NCI-H2107 treated with DMSO at 0.1 percent for 48 hours (cell line): ENCODE data around the gene CD300A.

Experiments used
- DNase-seq: peaks from one replicate; lab custom pipeline; 2025; ENCODE audit not compliant: unreplicated experiment; lab: John Stamatoyannopoulos, UW

The CD300A gene

DNA sequence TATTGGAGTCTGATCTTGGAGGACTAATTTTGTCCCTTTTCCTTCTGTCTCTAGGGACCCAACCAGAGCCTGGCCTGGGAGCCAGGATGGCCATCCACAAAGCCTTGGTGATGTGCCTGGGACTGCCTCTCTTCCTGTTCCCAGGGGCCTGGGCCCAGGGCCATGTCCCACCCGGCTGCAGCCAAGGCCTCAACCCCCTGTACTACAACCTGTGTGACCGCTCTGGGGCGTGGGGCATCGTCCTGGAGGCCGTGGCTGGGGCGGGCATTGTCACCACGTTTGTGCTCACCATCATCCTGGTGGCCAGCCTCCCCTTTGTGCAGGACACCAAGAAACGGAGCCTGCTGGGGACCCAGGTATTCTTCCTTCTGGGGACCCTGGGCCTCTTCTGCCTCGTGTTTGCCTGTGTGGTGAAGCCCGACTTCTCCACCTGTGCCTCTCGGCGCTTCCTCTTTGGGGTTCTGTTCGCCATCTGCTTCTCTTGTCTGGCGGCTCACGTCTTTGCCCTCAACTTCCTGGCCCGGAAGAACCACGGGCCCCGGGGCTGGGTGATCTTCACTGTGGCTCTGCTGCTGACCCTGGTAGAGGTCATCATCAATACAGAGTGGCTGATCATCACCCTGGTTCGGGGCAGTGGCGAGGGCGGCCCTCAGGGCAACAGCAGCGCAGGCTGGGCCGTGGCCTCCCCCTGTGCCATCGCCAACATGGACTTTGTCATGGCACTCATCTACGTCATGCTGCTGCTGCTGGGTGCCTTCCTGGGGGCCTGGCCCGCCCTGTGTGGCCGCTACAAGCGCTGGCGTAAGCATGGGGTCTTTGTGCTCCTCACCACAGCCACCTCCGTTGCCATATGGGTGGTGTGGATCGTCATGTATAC lies 26.5 kb upstream of the CD300A start:
- DNase-seq = no peak

DNA sequence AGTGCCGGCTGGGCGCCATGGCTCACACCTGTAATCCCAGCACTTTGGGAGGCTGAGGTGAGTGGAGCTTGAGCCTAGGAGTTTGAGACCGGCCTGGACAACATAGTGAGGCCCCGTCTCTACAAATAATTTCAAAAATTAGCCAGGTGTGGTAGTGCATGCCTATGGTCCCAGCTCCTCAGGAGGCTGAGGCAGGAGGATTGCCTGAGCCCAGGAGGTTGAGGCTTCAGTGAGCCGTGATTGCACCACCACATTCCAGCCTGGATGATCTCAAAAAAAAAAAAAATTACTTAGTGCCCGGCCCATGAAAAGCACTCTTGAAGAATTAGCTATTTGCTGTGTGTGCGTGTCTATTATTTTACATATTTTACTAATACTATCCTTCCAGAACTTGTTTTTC lies 24.9 kb upstream of the CD300A start:
- DNase-seq = no peak

DNA sequence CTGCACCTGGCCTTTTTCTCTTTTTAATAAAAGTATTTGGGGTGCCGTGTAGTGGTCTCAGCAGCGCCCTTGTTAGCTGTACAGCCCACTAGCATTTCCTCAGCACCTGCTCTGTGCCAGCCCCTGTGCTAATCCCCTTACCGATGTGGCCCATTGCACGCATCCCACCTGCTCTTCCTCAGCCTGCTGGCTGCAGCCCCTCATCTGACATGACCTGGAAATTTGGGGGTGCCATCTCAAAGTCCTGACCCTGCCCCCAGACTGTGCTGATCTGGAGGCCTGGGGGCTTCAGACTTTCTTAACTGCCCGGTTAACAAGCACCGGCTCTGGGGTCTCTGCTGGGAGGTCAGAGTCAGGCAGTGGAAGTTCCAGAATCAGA lies 24.2 kb upstream of the CD300A start:
- DNase-seq = no peak

DNA sequence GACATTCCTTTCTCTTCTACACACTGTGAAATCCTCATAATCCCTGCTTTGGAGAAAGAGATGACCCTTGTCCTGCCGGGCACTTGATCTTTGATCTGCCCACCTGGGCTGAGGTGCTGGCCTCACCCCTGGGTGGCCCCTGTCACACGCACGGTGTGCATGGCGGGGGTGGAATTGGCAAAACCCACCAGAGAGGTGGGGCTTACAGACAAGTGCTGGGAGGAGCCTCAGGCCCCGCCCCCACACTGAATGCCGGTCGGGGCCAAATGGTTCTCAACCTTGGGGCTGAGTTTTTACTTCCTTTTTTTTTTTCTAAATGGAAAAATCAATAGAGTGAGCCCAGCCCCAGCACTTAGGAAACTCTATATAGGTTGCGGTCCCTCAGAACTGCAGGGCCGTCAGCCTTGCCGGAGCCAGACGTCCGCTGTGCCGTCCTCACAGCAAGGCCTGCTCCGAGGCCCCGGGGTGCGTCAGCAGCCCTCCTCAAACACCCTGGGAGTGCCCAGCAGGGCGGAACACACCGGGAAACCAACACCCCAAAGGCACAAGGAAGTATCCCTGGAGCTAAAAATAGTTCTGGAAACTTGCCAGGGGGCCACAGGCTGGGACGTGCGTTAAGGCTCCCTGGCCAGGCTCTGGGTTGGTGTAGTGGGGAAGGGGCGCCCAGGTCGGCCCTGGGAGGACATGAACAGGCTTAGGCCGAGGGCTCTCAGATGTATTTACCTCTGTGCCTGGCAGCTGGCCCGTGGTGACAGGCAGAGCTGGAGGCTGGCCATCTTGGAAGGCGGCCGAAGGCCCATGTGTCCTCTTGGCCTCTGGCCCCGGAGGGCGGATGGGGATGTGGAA lies 23.5 kb upstream of the CD300A start:
- DNase-seq = peak; percentile 60

DNA sequence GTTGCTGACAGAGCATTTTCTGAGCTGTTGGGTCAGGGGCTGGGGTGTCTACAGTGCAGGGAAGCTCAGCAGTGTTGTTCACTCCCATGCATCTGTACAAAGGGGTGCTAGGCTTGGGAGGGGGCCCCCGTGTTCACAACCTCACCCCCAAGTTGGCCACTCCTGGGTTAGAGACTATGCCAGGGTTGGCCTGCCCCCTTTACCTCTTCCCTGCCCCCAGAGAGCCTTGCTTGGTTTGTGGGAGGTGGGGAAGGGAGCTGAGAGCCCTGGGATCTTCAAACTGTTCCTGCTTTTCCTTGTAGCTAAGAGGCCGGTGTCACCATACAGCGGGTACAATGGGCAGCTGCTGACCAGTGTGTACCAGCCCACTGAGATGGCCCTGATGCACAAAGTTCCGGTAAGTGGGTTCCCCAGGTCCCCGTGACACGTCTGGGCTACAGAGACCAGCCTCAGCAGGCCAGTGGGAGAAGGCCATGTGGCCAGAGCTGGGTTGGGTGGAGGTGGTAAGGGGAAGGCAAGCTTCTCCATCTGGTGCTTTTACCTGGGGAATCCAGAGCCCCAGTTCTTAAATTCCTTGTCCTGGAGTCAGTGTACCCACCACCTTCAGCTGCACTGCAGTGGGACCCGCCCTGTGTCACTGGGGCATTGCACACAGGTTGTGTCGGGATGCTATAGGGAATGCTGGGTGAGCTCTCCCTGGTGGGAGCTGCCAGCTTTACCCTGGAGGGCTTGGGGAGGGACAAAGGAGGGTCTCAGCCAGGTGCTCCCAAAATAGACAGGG lies 22.7 kb upstream of the CD300A start:
- no peak for DNase-seq

DNA sequence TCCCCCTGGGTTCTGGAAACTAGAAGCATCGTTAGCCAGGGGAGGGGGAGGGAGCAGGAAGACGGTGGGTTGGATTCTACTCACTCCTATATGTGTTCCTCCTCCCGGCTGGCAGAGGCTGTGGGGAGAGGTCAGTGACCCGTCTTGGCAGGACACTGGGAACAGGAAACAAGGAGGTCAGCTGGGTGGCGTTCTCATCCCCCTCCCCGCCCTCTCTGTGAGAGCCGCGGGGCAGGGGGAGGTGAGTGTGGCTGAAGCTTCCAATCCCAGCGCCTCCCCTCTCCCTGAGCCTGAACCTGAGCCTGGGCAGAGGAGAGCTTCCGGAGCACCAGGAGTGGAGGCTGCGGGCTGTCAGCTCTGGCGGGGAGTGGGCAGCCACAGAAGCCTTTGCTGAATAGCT lies 22.0 kb upstream of the CD300A start:
- no peak for DNase-seq

DNA sequence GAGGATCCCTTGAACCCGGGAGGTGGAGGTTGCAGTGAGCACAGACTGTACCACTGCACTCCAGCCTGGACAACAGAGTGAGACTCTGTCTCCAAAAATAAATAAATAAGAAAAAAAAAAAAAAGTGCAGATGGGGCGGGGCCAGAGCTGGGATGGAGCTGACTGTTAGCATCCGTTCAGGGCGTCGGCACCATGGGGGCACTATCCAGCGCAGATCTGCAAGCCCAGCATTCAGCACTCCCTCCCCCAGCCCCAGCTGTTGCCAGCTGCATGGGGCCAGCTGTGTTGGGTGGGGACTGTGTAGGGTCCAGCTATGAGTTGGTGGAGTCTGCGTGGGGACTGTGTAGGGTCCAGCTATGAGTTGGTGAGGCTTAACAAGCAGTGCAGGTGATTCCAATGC lies 21.3 kb upstream of the CD300A start:
- no peak for DNase-seq

DNA sequence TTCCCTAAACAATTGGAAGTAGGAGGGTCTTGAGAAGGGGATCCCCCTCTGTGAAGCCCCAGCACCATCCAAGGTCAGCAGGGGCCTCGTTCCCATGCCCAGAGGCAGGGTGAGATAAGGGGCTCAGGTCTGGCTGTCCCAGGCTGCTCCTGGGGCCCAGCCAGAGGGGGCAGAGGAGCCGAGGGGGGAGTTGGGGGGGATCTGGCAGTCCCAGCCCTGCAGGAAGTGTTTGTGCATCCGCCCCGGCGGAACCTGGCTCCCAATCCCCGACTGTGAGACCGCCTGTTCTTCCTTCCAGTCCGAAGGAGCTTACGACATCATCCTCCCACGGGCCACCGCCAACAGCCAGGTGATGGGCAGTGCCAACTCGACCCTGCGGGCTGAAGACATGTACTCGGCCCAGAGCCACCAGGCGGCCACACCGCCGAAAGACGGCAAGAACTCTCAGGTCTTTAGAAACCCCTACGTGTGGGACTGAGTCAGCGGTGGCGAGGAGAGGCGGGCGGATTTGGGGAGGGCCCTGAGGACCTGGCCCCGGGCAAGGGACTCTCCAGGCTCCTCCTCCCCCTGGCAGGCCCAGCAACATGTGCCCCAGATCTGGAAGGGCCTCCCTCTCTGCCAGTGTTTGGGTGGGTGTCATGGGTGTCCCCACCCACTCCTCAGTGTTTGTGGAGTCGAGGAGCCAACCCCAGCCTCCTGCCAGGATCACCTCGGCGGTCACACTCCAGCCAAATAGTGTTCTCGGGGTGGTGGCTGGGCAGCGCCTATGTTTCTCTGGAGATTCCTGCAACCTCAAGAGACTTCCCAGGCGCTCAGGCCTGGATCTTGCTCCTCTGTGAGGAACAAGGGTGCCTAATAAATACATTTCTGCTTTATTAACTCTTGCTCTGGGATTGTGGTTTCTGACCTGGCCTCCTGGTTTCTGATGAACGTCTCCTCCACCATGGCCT lies 19.6 kb upstream of the CD300A start:
- no peak for DNase-seq

DNA sequence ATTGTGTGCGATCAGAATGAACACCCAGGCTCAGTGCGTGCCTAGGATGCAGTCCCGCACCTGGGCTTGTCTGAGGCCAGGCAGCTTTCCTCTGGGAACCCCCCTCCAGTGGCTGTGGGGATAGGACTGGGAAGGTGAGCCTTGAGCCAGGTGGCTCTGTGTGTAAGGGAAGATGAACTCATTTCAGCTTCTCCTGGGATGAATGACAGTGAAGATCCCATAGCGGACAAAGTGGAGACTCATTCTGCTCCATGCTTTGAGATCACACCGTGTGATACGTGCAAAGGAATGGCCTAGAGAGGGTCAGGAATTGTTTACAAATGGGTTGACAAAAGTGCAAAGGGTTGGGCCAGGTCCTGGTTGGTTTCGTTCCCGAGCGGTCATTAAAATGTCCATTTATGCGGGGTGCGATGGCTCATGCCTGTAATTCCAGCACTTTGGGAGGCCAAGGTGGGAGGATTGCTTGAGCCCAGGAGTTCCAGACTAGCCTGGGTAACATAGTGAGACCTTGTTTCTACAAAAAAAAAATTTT lies 18.7 kb upstream of the CD300A start:
- DNase-seq = no peak

DNA sequence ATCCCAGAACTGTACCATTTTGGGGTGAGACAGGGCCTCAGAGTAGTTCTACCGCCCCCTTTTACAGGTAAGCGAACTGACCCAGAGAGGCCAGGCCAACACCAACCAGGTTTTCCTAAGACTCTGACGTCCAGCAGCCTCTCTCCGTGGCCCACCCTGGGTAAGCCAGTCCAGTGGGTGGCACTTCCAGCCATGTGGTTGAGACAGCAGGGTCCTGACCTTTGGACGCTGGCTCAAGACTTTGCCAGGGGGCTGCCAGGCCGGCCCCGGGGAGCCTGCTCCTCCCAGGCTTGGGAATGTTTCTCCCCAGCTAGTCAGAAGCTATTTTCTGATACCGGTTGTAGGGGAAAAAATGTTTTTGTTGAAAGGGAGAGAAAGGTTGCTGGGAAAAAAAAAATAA lies 17.7 kb upstream of the CD300A start:
- no peak for DNase-seq

DNA sequence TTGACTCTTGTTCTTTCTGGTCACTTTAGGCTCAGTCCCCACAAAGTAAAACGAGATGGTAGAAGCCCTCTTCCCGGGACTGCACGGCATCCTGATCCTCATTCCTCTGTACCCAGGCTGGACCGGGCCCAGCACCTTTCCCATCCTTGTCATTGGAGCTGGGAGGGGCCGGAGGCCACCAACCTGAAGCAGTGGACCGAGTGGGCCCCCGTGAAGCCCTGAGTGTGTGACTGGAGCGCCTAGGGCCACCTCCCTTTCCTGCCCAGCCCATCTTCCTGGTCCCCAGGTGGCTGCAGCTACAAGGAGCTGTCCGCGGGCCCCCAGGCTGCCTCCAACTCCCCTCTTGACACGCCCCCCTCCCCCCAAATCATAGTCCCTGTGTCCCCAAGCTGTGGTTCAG lies 17.1 kb upstream of the CD300A start:
- no peak for DNase-seq

DNA sequence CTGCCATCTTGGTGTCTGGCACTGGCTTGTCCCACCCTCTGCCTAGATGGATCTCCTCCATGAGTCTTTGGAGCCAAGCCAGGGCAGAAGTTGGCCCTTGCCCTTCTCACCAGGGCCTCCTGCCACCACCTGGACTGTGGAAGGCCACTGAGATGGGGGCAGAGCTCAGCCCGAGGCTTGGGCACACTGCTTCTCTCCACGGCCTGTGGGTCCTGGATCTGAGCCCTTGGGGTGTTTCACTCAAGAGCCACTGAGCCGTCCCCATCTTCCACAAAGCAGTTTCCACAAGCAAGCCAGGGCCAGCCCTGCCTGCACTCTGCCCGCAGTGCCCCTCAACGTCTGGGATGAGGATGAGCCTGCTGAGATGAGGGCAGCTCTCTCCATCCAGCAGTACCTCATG lies 16.7 kb upstream of the CD300A start:
- no peak for DNase-seq

DNA sequence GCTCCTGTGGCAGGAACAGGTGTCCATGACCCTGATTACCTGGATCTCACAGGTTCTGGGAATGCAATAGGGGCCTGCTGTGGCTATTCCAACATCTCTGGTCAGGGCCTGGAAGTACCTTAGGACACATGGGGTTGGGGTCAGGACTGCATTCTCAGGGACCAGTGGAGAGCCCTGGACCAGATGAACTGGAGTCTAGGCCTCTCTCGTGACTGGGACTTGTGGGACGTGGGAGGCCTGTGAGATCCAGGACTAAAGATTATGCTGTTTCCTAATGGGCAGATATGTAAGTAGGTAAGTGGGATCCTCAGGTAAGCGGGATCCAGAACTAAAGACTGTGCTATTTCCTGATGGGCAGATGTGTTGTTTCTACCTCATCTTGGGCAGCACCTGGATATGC lies 16.2 kb upstream of the CD300A start:
- no peak for DNase-seq

DNA sequence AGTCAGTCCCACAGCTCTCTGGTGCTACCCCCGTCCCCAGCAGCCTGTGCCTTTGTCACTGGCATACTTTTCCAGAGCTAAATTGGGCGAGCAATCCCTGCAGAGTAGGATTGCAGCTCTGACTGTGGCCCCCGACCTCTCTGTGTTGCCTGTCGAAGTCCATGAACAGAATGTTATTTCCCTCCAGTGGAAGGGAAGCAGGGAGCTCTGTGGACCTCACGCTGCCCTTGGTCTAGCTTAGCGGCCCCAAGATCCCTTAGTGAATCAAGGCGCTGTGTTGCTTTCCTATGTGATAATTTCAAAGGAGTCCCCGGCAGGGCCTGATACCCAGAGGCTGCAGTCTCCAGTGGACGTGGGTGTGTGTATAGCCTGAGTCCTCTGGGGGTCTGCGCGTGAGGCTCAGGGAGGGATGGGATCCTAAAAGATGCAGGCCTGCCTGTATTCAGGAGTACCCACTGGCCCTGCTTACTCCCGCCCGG lies 15.5 kb upstream of the CD300A start:
- DNase-seq = no peak

DNA sequence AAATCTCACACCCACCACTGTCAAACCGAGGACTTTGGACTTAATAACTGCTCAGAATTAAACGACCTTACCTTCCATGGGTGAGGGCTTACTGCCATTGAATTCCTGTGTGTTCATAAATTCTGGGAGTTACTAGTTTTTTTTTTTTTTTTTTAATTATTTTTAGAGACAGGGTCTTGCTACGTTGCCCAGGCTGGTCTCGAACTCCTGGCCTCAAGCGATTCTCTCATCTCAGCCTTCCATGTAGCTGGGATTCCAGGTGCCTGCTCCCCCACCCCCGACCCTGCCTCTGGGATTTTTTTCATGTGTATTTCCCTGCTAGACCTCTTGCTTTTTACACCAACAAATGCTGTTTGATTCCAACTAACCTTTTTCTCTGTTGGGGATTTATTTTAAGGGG lies 14.9 kb upstream of the CD300A start:
- no peak for DNase-seq

DNA sequence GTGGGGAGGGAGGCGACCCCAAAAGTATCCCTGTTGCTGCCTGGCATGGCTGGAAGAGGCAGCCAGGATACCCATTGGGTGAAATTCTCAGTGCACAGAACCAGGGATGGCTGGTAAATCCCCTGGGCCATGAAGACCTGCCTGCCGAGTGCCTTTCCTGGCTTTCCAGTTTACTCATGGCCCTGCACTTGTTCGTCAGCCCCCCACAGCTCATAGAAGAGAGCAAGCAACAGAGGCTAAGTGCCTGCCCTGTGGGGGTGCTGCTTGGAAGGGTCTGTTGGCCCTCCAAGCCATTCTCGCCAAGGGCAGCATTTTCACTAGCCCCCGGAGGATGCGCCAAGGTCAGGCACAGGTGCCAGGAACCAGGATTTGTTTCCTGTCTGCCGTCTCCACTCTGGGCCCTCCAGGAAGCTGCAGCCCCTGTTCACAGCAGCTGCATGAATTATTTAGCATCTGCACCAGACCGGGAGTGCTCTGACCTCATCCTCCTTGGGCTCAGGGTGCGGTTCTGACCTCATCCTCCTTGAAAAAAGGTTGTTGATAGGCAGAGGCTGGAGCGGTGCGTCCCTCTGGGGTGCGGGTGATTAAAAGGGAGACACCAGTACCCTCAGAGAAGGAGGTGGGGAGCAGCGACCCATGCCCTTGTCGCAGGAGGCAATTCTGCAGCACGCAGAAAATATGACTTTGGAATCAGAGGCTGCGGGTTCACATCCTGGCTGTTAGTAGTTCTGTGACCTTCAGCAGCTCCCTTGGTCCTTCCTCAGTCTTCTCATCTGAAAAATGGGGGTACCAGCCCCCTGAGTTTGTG lies 14.2 kb upstream of the CD300A start:
- DNase-seq = no peak

DNA sequence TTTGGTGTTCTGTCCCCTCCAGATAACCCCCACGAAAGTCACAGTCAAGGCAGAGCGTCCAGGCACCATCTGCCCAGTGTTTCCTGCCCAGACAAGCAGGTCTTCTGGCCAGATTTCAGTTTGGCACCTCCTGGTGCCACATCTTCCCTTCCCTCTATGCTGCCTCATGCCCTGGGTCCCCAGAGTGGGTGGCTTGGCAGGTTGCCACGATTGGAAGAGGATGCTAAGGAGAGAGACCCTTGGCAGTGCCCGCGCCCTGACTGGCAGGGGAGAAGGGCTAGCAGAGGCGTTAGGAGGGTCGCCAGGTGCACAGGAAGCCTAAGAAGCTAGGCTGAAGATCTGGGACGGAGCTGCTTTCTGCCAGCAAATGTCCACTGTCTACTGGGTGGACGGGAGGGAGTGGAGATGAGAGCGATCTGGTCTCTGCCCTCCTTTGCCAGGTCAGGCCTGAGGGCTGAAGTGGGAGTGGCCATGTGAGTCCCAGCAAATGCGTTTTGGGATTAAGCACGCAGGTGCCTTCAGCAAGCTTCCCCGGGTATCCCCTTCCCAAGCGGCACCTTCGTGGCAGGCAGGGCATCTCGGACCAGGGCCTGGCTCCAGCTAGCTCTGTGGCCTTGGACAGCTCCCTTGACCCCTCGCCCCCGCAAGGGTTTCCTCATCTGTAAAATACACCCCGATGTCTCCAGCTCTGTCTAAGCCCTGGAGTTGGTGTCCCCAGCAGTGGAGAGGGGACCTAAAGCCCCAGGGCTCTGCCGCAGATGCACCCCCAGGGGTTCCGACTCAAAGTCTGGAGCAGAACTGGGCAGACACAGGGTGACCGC lies 13.4 kb upstream of the CD300A start:
- no peak for DNase-seq

DNA sequence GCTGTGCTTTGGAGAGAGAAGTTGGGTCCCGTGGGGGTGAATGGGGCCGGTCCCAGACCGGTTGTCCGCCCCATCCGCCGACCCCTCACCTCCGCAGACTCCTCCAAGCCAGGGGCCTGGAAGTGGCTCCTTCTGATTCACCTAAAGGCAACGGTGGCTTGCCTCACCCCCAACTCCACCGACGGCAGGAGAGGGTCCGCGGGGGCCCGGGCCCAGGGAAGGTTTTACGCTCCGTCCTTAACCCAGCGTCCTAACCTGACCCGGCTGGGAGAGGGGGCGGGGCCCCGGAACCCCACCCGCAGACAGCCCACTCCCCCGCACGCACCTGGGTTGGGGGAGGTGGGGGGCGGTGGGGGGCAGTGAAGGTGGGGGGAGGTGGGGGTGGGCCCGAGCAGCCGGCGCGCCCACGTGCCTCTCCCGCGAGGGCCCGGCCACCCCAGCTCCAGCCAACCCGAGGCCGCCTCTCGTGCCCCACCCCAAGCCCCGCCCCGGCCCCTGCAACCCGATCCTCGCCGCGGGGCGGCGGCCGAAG lies 12.7 kb upstream of the CD300A start:
- no peak for DNase-seq
